ENCODE results near the gene MAP10.

The MAP10 gene

GRCh38 chr1:232795497-232796053 lies 9.6 kb upstream of the MAP10 start:
- DNase-seq (ENCODE audit: low spot score), result no peak

DNA sequence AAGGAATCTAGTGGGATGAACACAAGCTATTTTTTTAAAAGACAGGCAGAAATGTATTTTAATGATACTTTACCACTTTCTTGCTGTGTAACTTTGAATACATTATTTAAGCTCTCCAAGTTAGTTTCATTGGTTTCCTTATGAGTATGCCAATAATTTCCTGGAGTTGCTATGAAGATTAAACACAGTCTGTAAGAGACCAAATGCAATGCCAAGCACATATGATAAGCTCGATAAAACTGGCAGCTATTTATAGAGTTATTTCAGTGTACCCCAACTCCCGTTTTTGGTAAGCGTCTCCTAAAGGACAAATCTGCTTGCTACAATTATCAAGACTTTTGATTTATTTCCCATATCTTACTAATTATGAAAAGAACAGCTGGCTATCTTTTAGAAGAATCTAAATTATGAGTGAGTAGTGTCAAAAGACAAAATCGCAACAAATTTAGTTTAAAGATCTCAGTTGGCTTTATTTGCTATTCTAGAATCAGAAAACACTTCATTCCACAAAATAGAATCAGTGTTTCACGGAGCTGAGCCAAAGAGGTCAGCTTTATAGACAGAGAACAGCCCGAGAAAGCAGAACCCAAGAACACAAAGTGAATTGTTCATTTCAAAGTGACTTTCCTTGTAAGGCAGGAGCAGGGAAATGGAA lies 7.2 kb upstream of the MAP10 start:
- DNase-seq (ENCODE audit: low spot score), result no peak

DNA sequence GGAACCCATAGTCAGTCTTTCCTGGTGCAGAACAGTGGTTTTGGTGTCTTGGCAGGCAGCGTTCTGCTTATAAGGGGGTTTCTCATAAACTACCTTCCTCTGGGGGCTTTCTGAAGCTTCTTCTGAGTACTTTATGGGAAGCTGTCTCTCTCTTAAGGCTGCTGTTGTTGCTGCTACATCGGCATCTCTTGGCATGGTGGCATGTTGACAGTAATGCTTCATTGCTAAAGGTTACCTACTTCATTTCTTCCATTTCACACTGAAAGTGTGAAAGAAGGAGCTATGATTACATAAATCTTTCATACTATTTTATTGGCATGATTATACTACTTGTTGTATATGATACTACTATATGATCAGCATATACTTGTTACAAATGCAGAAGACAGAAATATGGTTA lies 6.3 kb upstream of the MAP10 start:
- DNase-seq (ENCODE audit: low spot score), result no peak

- no peak for DNase-seq (ENCODE audit: low spot score)
Measured at GRCh38 chr1:232806186-232806510, 932 bp downstream of the MAP10 start.

- DNase-seq (ENCODE audit: low spot score), result no peak
Measured at GRCh38 chr1:232810856-232811255, 5.6 kb downstream of the MAP10 start.

GRCh38 chr1:232812560-232812959 lies 7.3 kb downstream of the MAP10 start:
- no peak for DNase-seq (ENCODE audit: low spot score)

DNA sequence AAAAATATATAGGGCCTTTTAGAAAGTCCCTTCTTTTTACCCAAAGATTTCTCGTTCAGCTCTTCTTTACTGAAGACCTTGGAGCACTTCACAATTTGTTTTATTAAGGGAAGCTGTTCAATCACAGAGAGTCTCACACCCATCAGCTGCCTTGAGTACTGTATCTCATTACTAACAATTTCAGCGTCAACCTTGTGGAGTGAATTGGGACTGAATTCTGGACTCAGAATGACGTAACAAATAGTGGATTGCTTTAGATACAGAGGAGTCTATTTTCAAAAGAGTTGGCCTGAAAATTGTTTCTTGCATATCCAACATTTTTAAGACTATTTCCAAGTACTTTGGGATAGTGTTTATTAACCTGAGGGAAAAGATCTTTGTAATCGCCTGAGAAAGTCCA lies 7.9 kb downstream of the MAP10 start:
- no peak for DNase-seq (ENCODE audit: low spot score)

- DNase-seq (ENCODE audit: low spot score), result no peak
Measured at GRCh38 chr1:232813760-232814159, 8.5 kb downstream of the MAP10 start.

DNA sequence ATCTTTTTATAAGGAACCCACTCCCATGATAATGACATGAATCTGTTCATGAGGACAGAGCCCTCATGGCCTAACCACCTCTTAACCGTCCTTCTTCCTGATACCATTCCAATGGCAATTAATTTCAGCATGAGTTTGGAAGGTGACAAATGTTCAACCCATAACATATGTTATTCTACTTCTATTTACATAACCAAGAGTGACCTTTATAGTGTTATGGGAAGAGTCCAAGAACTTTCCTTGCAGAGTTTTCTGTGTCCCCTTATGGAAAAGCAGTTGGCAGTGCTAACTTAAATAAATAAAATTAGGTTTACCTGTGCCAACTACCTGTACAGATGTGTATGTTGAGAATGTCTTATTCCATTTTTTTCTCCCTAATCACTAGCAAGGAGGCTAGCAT lies 11.1 kb downstream of the MAP10 start:
- no peak for DNase-seq (ENCODE audit: low spot score)

DNA sequence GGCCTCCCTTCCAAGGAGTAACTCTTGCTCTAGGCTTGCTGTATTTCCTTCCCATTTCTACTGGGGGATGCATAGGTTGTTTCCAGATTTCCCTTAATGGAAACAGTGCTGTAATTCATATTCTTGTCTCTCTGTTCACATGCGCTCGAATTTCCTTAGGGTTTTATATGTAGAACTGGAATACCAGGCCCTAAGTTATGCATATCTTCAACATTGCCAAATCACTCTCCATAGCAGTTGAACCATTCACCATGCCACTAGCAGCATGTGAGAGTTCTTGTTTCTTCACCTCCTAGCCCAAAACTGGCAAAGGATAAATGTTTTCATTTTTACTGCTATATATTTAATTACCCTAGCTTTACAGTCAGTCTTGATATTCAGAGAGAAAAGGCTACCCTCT lies 12.8 kb downstream of the MAP10 start:
- DNase-seq (ENCODE audit: low spot score), result no peak

GRCh38 chr1:232820431-232820830 lies 15.2 kb downstream of the MAP10 start:
- DNase-seq (ENCODE audit: low spot score), result no peak

DNA sequence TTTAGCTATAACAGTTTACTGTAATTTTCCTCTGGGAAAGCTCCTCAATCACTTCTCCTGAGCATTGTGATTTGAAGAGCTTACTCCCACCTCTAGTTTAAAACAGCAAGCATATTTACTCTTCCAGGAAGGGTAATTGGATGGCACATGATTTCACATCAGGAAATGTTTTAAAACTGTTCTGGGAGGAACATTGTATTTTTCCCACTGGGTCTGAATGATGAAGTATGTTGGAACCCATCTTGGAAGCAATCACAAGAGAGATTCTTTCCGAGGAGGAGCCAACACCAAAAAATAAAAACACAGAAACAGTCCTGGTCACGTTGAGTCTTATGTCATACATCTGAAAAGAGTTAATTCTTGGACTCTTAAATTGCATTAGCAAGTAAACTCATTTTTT lies 17.3 kb downstream of the MAP10 start:
- DNase-seq (ENCODE audit: low spot score), result no peak

- no peak for DNase-seq (ENCODE audit: low spot score)
Measured at GRCh38 chr1:232826318-232826717, 21.1 kb downstream of the MAP10 start.

GRCh38 chr1:232830661-232831060 lies 25.4 kb downstream of the MAP10 start:
- DNase-seq (ENCODE audit: low spot score), result no peak

- DNase-seq (ENCODE audit: low spot score), result no peak
Measured at GRCh38 chr1:232831895-232832294, 26.7 kb downstream of the MAP10 start.

GRCh38 chr1:232834066-232834465 lies 28.9 kb downstream of the MAP10 start:
- no peak for DNase-seq (ENCODE audit: low spot score)

GRCh38 chr1:232835166-232835565 lies 29.9 kb downstream of the MAP10 start:
- no peak for DNase-seq (ENCODE audit: low spot score)

DNA sequence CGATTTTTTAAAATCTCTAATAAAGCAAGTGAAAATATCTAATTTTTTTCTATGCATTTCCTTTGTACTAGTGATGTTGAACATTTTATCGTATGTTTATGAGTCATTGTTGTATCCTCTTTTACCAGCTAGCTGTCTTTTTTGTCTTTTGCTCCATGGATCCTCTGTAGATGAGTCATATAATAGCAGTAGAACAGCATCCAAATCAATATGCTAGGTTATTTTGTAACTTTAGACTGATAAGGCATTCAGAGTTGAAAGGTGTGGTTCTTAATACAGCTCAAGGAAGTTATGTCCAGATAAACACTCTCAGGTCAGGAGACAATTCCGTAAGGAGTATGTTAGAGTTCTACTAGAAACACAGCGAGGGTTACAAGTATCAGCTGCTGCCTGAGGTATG lies 31.9 kb downstream of the MAP10 start:
- DNase-seq (ENCODE audit: low spot score), result no peak

GRCh38 chr1:232841823-232842565 lies 36.8 kb downstream of the MAP10 start:
- no peak for DNase-seq (ENCODE audit: low spot score)

DNA sequence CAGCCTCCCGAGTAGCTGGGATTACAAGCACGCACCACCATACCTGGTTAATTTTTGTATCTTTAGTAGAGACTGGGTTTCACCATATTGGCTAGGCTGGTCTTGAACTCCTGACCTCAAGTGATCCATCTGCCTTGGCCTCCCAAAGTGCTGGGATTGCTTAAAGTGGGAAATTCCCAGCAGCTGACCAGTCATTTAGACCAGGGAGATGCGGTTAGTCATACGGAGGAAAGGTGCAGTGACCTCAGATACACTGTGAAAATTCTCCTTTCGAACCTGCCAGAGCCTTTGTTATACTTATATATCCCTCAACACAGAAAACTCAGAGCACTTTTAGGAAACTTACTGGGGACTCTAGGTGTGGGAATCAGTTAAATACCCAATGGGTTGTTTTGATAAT lies 39.6 kb downstream of the MAP10 start:
- DNase-seq (ENCODE audit: low spot score), result no peak

DNA sequence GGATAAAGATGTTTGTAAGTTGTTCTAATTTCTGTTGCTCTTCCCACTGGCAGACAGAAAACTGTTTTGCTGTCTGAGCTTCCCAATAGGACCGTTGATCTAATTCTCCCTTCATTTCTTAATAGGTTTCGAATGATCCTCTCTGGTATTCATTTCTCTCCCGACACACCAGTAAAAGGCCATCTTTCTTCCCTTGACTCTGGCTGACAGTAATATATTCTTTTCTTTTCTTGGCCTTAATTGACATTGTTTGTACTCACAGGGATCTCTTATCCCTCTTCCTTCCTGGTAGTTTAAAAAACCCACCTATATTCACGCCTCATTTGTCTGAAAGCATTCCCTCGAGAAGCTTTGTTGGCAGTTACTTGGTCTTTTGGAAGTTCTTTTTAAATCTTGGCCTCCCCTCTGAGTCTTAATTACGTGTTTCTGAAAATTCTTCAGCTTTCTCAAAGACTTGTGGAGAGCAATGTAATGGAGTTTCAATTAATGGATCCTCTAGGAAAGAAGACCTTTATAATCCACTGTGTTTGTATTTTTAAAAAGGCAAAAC lies 40.3 kb downstream of the MAP10 start:
- DNase-seq (ENCODE audit: low spot score), result no peak

GRCh38 chr1:232851532-232851931 lies 46.3 kb downstream of the MAP10 start:
- DNase-seq (ENCODE audit: low spot score), result no peak
